HEK293 (cell line): ENCODE measurements around the gene ITK.

ENCODE experiments used
- YY1 ChIP-seq: fragments of 450-650 bp; formaldehyde crosslinking; IDR thresholded peaks from 2 replicates; pipeline ENCODE4 v1.5.1; 2018; ENCODE audit warnings: missing biosample characterization, missing genetic modification characterization
- ZNF416 ChIP-seq: fragments of 450-650 bp; formaldehyde crosslinking; IDR thresholded peaks from 2 replicates; pipeline ENCODE4 v1.5.1; 2016; ENCODE audit warnings: missing biosample characterization, missing genetic modification characterization
- ZNF521 ChIP-seq: fragments of 450-650 bp; formaldehyde crosslinking; IDR thresholded peaks from 2 replicates; pipeline ENCODE4 v1.5.1; 2017; ENCODE audit warnings: missing biosample characterization, mild to moderate bottlenecking, missing genetic modification characterization
- ZNF585B ChIP-seq: fragments of 450-650 bp; formaldehyde crosslinking; IDR thresholded peaks from 2 replicates; pipeline ENCODE4 v1.5.1; 2016; ENCODE audit warnings: missing biosample characterization, missing genetic modification characterization

GRCh38 chr5:157217289-157218024 lies 36.8 kb downstream of the ITK start:
- TF ChIP-seq ZNF585B (tag by site-specific recombination): no peak
- no peak for TF ChIP-seq YY1 (tag by site-specific recombination)
- no peak for TF ChIP-seq ZNF416 (tag by site-specific recombination)
- no peak for TF ChIP-seq ZNF521 (tag by site-specific recombination)
